Measurements from ENCODE around the gene DPYD. TPM values are rescaled to one million over a fixed set of nuclear protein-coding genes. Genes with fewer than 3 reads are reported as not detected.

DPYD gene
- polyA plus RNA-seq, 2 donors: 6.7 to 10.0 TPM

DNA sequence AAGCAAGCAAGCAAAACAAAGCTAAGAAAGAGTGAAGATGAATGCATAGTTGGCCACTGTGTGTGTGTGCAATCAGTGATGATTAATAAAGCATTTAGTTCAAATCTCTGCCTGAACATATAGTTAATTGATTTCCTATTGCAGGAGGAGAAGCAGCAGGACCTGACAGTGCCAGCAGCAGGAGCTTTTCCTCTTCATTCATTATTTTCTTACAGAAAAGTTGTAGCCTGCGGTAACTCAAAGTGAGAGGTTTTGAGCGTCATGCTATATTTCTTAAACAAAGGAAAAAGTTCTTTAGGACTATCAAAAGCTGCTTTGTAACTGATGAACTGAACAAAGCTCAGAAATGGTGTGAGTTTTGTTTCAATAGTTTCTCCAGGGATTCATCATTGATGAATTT is 819.3 kb downstream of the DPYD start:
- Histone ChIP-seq H3K9me3 (ENCODE audit: control insufficient read depth in 2 of 2, insufficient read depth in 1 of 2, low read depth in 1 of 2, low read length in 1 of 2) (no peaks in the 10 kb centered on the region), H3K36me3 (ENCODE audit: control insufficient read depth in 2 of 2, insufficient read depth in 2 of 2, low read length in 1 of 2) (no peaks in the 10 kb centered on the region), H3K27me3 (ENCODE audit: control insufficient read depth in 1 of 2, insufficient read depth in 2 of 2, low read length in 2 of 2) (no peaks in the 10 kb centered on the region), H3K27ac (ENCODE audit: low read depth in 2 of 2, low read length in 1 of 2) (no peak overlapping the region), H3K4me3 (ENCODE audit: low read depth in 1 of 2, low read length in 2 of 2) (no peak overlapping the region), H3K4me1 (ENCODE audit: control insufficient read depth in 2 of 2, insufficient read depth in 2 of 2, low read length in 1 of 2) (no peaks in the 10 kb centered on the region)
- 79 to 80% methylated on average over 2 of the region's 2 CpGs for WGBS, 2 donors

DNA sequence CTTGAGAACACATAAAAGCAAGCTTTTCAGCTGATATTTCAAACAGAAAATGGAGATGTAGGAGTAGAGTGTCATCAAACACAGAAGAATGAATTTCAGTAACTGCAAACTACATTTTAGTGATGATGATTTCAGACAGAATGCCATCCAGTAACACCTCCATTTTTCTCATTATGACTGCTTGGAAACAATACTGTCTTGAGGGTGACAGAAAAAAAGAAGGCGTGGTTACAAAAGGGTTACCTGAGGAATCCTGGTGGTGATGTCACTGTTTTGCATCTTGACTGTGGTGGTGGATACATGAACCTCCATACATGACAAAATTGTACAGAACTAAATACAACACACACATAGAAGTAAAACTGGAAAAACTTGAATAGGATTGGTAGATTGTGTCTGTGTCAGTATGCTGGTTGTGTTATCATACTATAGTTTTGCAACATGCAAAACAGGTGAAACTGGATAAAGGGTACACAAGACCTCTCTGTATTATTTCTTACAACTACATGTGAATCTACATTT is 823.4 kb downstream of the DPYD start:
- 96 to 98% methylated on average over 1 of the region's 1 CpG for WGBS, 2 donors

DNA sequence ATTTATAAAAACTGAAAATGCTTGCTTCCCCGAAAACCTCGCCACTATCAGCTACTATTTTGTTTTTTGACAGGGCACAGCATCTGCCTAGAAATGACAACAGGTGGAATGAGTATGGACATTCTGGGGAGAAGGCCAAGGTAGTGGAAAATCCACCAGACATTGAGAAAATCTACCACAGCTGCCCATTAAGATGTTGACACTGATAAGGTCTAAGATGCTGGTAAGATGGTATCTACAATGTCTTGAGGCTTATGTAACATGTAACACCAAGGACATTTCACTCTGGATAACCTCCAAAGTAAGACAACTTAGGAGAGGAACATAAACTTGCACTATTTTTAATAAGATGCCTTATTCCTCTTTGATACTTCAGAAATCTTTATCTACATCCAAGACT is 825.1 kb downstream of the DPYD start:
- Histone ChIP-seq H3K9me3 (ENCODE audit: control insufficient read depth in 2 of 2, insufficient read depth in 1 of 2, low read depth in 1 of 2, low read length in 1 of 2) (no peaks in the 10 kb centered on the region), H3K4me3 (ENCODE audit: low read depth in 1 of 2, low read length in 2 of 2) (no peak overlapping the region), H3K4me1 (ENCODE audit: control insufficient read depth in 2 of 2, insufficient read depth in 2 of 2, low read length in 1 of 2) (no peaks in the 10 kb centered on the region), H3K36me3 (ENCODE audit: control insufficient read depth in 2 of 2, insufficient read depth in 2 of 2, low read length in 1 of 2) (no peaks in the 10 kb centered on the region), H3K27ac (ENCODE audit: low read depth in 2 of 2, low read length in 1 of 2) (no peak overlapping the region), H3K27me3 (ENCODE audit: control insufficient read depth in 1 of 2, insufficient read depth in 2 of 2, low read length in 2 of 2) (no peaks in the 10 kb centered on the region)
- WGBS, 2 donors: 96 to 97% methylated on average over 2 of the region's 2 CpGs

More for the DNA sequence above, 823.4 kb downstream of the DPYD start:
- Histone ChIP-seq H3K36me3 (ENCODE audit: control insufficient read depth in 2 of 2, insufficient read depth in 2 of 2, low read length in 1 of 2) (no peaks in the 10 kb centered on the region), H3K27ac (ENCODE audit: low read depth in 2 of 2, low read length in 1 of 2) (no peak overlapping the region), H3K4me3 (ENCODE audit: low read depth in 1 of 2, low read length in 2 of 2) (no peak overlapping the region), H3K27me3 (ENCODE audit: control insufficient read depth in 1 of 2, insufficient read depth in 2 of 2, low read length in 2 of 2) (no peaks in the 10 kb centered on the region), H3K9me3 (ENCODE audit: control insufficient read depth in 2 of 2, insufficient read depth in 1 of 2, low read depth in 1 of 2, low read length in 1 of 2) (no peaks in the 10 kb centered on the region), H3K4me1 (ENCODE audit: control insufficient read depth in 2 of 2, insufficient read depth in 2 of 2, low read length in 1 of 2) (no peaks in the 10 kb centered on the region)

DNA sequence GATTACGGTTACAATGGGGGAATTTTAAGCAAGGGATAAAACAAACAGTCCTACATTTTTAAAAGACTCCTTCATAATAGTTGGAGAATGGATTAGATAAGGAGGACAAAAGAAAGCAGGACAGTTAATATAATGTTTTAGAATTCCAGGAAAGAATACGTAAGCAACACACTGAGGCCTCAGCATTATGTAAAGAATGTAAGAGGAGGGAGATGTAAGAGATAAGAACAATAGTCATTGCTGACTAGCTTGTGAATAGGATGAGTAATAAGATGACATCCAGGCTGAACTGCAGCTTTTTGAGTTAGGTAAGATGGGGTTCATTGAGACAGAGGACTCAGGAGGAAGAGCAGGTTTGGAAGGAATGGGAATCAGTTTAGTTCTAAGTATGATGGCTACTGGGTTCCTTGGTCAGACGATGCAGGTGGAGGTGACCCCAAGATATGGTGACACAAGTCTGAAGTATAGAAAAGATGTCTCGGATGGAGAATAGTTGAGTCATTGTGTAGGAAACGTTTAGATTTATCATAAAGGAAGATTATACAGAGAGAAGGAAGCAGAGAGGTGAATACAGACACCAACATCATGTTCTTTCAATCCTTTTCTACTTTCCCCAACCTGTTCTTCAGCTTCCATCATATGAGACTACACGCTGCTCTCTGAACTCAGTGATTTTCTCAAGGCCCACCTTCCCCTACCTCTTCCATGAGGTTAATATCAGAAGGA is 826.4 kb downstream of the DPYD start:
- H3K4me1 ChIP-seq (ENCODE audit: control insufficient read depth in 2 of 2, insufficient read depth in 2 of 2, low read length in 1 of 2): no peaks in the 10 kb centered on the region
- WGBS, 2 donors: 84 to 86% methylated on average over 6 of the region's 6 CpGs
- no peak overlapping the region for H3K27ac ChIP-seq (ENCODE audit: low read depth in 2 of 2, low read length in 1 of 2)
- no peaks in the 10 kb centered on the region for H3K9me3 ChIP-seq (ENCODE audit: control insufficient read depth in 2 of 2, insufficient read depth in 1 of 2, low read depth in 1 of 2, low read length in 1 of 2)
- no peaks in the 10 kb centered on the region for H3K36me3 ChIP-seq (ENCODE audit: control insufficient read depth in 2 of 2, insufficient read depth in 2 of 2, low read length in 1 of 2)
- no peak overlapping the region for H3K4me3 ChIP-seq (ENCODE audit: low read depth in 1 of 2, low read length in 2 of 2)
- H3K27me3 ChIP-seq (ENCODE audit: control insufficient read depth in 1 of 2, insufficient read depth in 2 of 2, low read length in 2 of 2): no peaks in the 10 kb centered on the region

DNA sequence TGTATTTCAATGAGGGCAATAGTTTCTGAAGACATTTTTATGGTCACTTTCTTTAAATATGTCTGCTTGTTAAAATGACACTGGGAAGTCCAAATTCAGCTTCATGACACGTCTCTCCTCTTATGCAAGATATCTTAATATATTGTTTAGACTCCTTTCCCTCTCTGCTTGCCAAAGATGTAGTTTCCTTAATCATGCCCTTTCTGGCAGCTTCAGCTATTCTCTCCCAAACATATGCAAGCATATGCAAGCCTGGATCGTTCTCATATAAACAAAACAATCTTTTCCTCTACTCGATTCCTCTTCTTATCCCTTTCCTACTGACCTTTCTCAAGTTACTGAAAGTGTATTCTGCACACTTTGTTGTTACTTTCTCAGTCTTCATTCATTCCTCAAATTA is 827.1 kb downstream of the DPYD start:
- WGBS, 2 donors: 29 to 41% methylated on average over 3 of the region's 3 CpGs
- Histone ChIP-seq H3K27ac (ENCODE audit: low read depth in 2 of 2, low read length in 1 of 2) (no peak overlapping the region), H3K4me3 (ENCODE audit: low read depth in 1 of 2, low read length in 2 of 2) (no peak overlapping the region), H3K9me3 (ENCODE audit: control insufficient read depth in 2 of 2, insufficient read depth in 1 of 2, low read depth in 1 of 2, low read length in 1 of 2) (no peaks in the 10 kb centered on the region), H3K4me1 (ENCODE audit: control insufficient read depth in 2 of 2, insufficient read depth in 2 of 2, low read length in 1 of 2) (no peaks in the 10 kb centered on the region), H3K36me3 (ENCODE audit: control insufficient read depth in 2 of 2, insufficient read depth in 2 of 2, low read length in 1 of 2) (no peaks in the 10 kb centered on the region), H3K27me3 (ENCODE audit: control insufficient read depth in 1 of 2, insufficient read depth in 2 of 2, low read length in 2 of 2) (no peaks in the 10 kb centered on the region)

DNA sequence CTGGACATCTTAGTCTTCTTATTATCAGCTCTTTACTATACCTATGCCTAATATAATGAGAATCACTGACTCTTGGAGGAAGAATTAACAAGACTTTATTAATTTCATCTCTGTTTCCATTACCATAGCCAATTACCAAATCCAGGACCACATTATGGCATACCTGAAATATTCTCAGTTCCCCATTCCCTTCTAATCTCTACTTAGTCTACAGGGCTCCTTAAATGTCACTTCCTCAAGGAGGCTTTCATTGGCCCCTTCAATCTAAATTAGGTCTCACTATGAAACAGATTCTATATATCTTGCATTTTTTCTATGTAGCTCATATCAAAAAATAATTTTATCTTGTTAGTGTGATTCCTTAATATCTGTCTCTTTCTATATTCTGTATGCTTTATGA is 828.0 kb downstream of the DPYD start:
- no peak overlapping the region for H3K27ac ChIP-seq (ENCODE audit: low read depth in 2 of 2, low read length in 1 of 2)

DNA sequence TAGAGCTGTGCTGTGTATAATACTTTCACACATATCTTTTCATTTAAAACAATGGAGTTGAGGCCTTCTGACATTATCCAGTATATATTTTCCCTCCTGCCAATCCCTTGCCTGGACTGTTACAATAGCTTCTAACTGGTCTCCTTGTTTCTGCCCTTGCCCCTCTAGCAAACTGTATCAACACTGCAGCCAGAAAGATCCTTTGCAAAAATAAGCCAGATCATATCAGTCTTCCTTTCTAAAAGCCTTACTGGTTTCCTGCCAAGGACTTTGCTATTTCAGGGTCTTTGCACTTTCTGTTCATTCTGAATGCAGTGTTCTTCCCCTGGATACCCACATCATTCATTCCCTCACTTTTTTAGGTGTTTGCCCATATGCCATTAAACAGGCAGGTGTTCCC is 829.2 kb downstream of the DPYD start:
- Histone ChIP-seq H3K36me3 (ENCODE audit: control insufficient read depth in 2 of 2, insufficient read depth in 2 of 2, low read length in 1 of 2) (no peaks in the 10 kb centered on the region), H3K9me3 (ENCODE audit: control insufficient read depth in 2 of 2, insufficient read depth in 1 of 2, low read depth in 1 of 2, low read length in 1 of 2) (no peaks in the 10 kb centered on the region), H3K27me3 (ENCODE audit: control insufficient read depth in 1 of 2, insufficient read depth in 2 of 2, low read length in 2 of 2) (no peaks in the 10 kb centered on the region), H3K4me3 (ENCODE audit: low read depth in 1 of 2, low read length in 2 of 2) (no peak overlapping the region), H3K4me1 (ENCODE audit: control insufficient read depth in 2 of 2, insufficient read depth in 2 of 2, low read length in 1 of 2) (no peaks in the 10 kb centered on the region), H3K27ac (ENCODE audit: low read depth in 2 of 2, low read length in 1 of 2) (no peak overlapping the region)

More for the DNA sequence above, 828.0 kb downstream of the DPYD start:
- no peaks in the 10 kb centered on the region for H3K9me3 ChIP-seq (ENCODE audit: control insufficient read depth in 2 of 2, insufficient read depth in 1 of 2, low read depth in 1 of 2, low read length in 1 of 2)
- H3K36me3 ChIP-seq (ENCODE audit: control insufficient read depth in 2 of 2, insufficient read depth in 2 of 2, low read length in 1 of 2): no peaks in the 10 kb centered on the region
- no peaks in the 10 kb centered on the region for H3K27me3 ChIP-seq (ENCODE audit: control insufficient read depth in 1 of 2, insufficient read depth in 2 of 2, low read length in 2 of 2)
- no peak overlapping the region for H3K4me3 ChIP-seq (ENCODE audit: low read depth in 1 of 2, low read length in 2 of 2)
- no peaks in the 10 kb centered on the region for H3K4me1 ChIP-seq (ENCODE audit: control insufficient read depth in 2 of 2, insufficient read depth in 2 of 2, low read length in 1 of 2)

DNA sequence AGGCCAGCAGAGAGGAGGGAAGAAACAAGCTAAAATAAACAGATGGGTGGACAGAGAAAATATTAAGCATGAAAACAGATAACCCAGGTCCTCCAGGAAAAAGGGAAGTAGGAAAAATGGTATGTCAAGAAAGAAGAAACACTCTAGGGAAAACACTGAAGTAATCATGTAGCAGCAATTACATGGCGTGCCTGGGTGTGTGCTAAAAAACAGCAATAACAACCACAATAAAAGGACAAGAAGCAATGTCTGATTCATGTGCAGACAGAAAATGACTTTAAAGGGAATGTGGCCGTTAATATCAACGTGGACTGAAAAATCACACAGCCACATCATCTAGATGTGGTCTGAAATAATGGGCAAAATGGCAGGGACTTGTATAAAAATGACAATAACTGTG is 829.6 kb downstream of the DPYD start:
- H3K4me1 ChIP-seq (ENCODE audit: control insufficient read depth in 2 of 2, insufficient read depth in 2 of 2, low read length in 1 of 2): no peaks in the 10 kb centered on the region
- H3K27ac ChIP-seq (ENCODE audit: low read depth in 2 of 2, low read length in 1 of 2): no peak overlapping the region
- no peaks in the 10 kb centered on the region for H3K36me3 ChIP-seq (ENCODE audit: control insufficient read depth in 2 of 2, insufficient read depth in 2 of 2, low read length in 1 of 2)
- H3K27me3 ChIP-seq (ENCODE audit: control insufficient read depth in 1 of 2, insufficient read depth in 2 of 2, low read length in 2 of 2): no peaks in the 10 kb centered on the region
- H3K4me3 ChIP-seq (ENCODE audit: low read depth in 1 of 2, low read length in 2 of 2): no peak overlapping the region
- WGBS, 2 donors: 78 to 81% methylated on average over 3 of the region's 3 CpGs
- H3K9me3 ChIP-seq (ENCODE audit: control insufficient read depth in 2 of 2, insufficient read depth in 1 of 2, low read depth in 1 of 2, low read length in 1 of 2): no peaks in the 10 kb centered on the region

DNA sequence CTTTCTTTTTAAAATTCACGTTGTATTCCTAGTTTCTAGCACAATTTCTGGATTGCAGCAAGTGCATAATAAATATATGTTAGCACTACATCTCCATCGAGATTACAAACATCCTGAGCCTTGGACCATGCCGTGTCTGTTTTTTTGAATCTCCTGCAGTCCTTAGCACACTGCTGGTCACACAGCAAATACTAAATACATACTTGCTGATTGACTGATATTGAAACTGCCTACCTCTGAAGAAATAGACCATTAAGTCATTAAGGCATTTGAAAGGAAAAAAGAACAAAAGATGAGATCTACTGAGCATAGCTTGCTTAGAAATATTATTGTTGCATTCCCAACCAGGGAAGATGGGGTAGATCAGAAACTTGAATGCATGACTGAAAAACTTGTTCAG is 830.1 kb downstream of the DPYD start:
- H3K27ac ChIP-seq (ENCODE audit: low read depth in 2 of 2, low read length in 1 of 2): no peak overlapping the region
- 88% methylated on average over 3 of the region's 3 CpGs for WGBS, 2 donors
- no peaks in the 10 kb centered on the region for H3K36me3 ChIP-seq (ENCODE audit: control insufficient read depth in 2 of 2, insufficient read depth in 2 of 2, low read length in 1 of 2)
- no peaks in the 10 kb centered on the region for H3K9me3 ChIP-seq (ENCODE audit: control insufficient read depth in 2 of 2, insufficient read depth in 1 of 2, low read depth in 1 of 2, low read length in 1 of 2)
- no peaks in the 10 kb centered on the region for H3K27me3 ChIP-seq (ENCODE audit: control insufficient read depth in 1 of 2, insufficient read depth in 2 of 2, low read length in 2 of 2)
- H3K4me3 ChIP-seq (ENCODE audit: low read depth in 1 of 2, low read length in 2 of 2): no peak overlapping the region
- no peaks in the 10 kb centered on the region for H3K4me1 ChIP-seq (ENCODE audit: control insufficient read depth in 2 of 2, insufficient read depth in 2 of 2, low read length in 1 of 2)

DNA sequence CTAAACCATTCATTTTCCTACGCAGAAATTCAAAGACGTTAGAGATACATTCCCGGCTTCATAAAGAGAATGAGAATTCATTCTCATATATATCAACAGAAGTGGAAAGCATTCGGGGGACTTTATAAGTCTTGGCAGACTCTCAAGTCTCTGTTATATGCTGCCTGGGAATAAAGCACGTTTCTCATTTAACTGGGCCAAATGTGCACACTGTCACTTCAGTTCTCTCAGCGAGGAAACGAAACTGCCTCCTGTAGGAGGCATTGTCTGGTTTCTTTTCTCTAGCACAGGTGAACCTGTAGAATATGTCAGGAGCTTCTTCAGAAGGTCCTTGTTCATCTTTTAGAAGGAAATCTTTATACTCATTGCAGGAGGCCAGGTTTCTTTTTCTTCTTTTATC is 831.7 kb downstream of the DPYD start:
- H3K27ac ChIP-seq (ENCODE audit: low read depth in 2 of 2, low read length in 1 of 2): no peak overlapping the region
- WGBS, 2 donors: 84 to 88% methylated on average over 7 of the region's 7 CpGs

More for the DNA sequence above, 831.7 kb downstream of the DPYD start:
- Histone ChIP-seq H3K27me3 (ENCODE audit: control insufficient read depth in 1 of 2, insufficient read depth in 2 of 2, low read length in 2 of 2) (no peaks in the 10 kb centered on the region), H3K36me3 (ENCODE audit: control insufficient read depth in 2 of 2, insufficient read depth in 2 of 2, low read length in 1 of 2) (no peaks in the 10 kb centered on the region), H3K9me3 (ENCODE audit: control insufficient read depth in 2 of 2, insufficient read depth in 1 of 2, low read depth in 1 of 2, low read length in 1 of 2) (no peaks in the 10 kb centered on the region), H3K4me1 (ENCODE audit: control insufficient read depth in 2 of 2, insufficient read depth in 2 of 2, low read length in 1 of 2) (no peaks in the 10 kb centered on the region), H3K4me3 (ENCODE audit: low read depth in 1 of 2, low read length in 2 of 2) (no peak overlapping the region)
